A673 (cell line): ENCODE measurements around the gene DLD.

Experiments used
- CTCF ChIP-seq: fragments of 300-800, 200-600 bp; sonication (generic); conservative IDR thresholded peaks from 2 replicates; pipeline ENCODE4 v1.5.1; 2017; ENCODE audit warnings: low read depth, mild to moderate bottlenecking, antibody characterized with exemption, low read length, moderate library complexity, mixed read lengths
- EZH2 ChIP-seq: fragments of 200-600 bp; sonication (generic); IDR thresholded peaks from 2 replicates; pipeline ENCODE4 v1.6.1; 2017; ENCODE audit warnings: borderline replicate concordance, low read depth, mild to moderate bottlenecking, mixed read lengths, antibody characterized with exemption, low read length; ENCODE audit not compliant: poor library complexity, severe bottlenecking

DNA sequence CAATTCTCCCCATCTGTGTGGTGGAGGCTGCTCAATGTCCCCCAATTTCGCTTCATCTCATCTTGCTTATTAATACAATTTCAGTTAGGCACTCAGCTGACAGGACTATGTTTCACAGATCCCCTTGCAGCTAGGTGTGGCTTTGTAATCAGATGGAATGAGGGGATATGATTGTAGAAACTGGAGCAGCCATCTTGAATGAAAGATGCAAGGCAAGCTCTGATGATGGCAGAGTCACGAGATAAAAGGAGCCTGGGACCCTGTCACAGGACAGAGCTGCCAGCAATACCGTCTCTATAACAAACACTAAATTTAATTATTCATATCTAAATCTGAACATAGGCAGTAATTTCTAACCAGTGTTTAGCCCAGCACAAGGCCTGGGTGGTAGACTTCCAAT, 991 bp upstream of the DLD start:
- TF ChIP-seq CTCF (no peak), EZH2 (no peak)
